HepG2 (cell line): Measurements from ENCODE around the gene FAM83F. TPM values are rescaled to one million over a fixed set of nuclear protein-coding genes. Genes with fewer than 3 reads are reported as not detected.
A peak's percentile ranks its signal among the peaks of the same experiment; 100 is the strongest.

Experiments
- ATF3 ChIP-seq: sonication (generic); formaldehyde crosslinking; IDR thresholded peaks from 2 replicates; pipeline ENCODE4 v1.4.0; 2020; ENCODE audit warnings: missing genetic modification reagents
- DR1 ChIP-seq: sonication (generic); formaldehyde crosslinking; IDR thresholded peaks from 2 replicates; pipeline ENCODE4 v1.8.0; 2021; ENCODE audit warnings: mild to moderate bottlenecking, missing genetic modification reagents, inconsistent platforms
- FOXK1 ChIP-seq: sonication (generic); formaldehyde crosslinking; IDR thresholded peaks from 2 replicates; pipeline ENCODE4 v1.4.0; 2020; ENCODE audit warnings: low read depth, missing genetic modification reagents, borderline replicate concordance
- HNF4A ChIP-seq: sonication (generic); formaldehyde crosslinking; IDR thresholded peaks from 2 replicates; pipeline ENCODE4 v1.4.0; 2020; ENCODE audit warnings: missing genetic modification reagents
- HOXA5 ChIP-seq: sonication (generic); formaldehyde crosslinking; IDR thresholded peaks from 2 replicates; pipeline ENCODE4 v1.4.0; 2020; ENCODE audit warnings: missing genetic modification reagents
- IRF1 ChIP-seq: sonication (generic); formaldehyde crosslinking; IDR thresholded peaks from 2 replicates; pipeline ENCODE4 v1.4.0; 2020; ENCODE audit warnings: low read depth, mild to moderate bottlenecking, missing genetic modification reagents
- MLLT10 ChIP-seq: sonication (generic); formaldehyde crosslinking; IDR thresholded peaks from 2 replicates; pipeline ENCODE4 v1.4.0; 2020; ENCODE audit warnings: missing genetic modification reagents
- NFKBIZ ChIP-seq: IDR thresholded peaks from 2 replicates; pipeline ENCODE4 v1.6.1; 2018; ENCODE audit warnings: missing genetic modification reagents, missing compliant biosample characterization
- PLRG1 ChIP-seq: fragments of 450-650 bp; conservative IDR thresholded peaks from 2 replicates; pipeline ENCODE4 v1.6.1; 2016
- SRY ChIP-seq: sonication (generic); formaldehyde crosslinking; IDR thresholded peaks from 2 replicates; pipeline ENCODE4 v1.8.0; 2022; ENCODE audit warnings: mild to moderate bottlenecking, missing genetic modification reagents
- ZBTB43 ChIP-seq: sonication (generic); formaldehyde crosslinking; conservative IDR thresholded peaks from 2 replicates; pipeline ENCODE4 v1.4.0; 2020; ENCODE audit warnings: missing genetic modification reagents
- ZNF138 ChIP-seq: sonication (generic); formaldehyde crosslinking; IDR thresholded peaks from 2 replicates; pipeline ENCODE4 v1.5.0; 2020; ENCODE audit warnings: mild to moderate bottlenecking, low read depth, missing genetic modification reagents
- ZNF331 ChIP-seq: sonication (generic); formaldehyde crosslinking; IDR thresholded peaks from 2 replicates; pipeline ENCODE4 v1.4.0; 2020; ENCODE audit warnings: missing genetic modification reagents
- ZNF33B ChIP-seq: sonication (generic); formaldehyde crosslinking; IDR thresholded peaks from 2 replicates; pipeline ENCODE4 v1.5.1; 2020; ENCODE audit warnings: mild to moderate bottlenecking, missing genetic modification reagents
- ZNF468 ChIP-seq: sonication (generic); formaldehyde crosslinking; IDR thresholded peaks from 2 replicates; pipeline ENCODE4 v1.8.0; 2022; ENCODE audit warnings: mild to moderate bottlenecking, moderate library complexity, missing genetic modification reagents
- ZNF543 ChIP-seq: sonication (generic); formaldehyde crosslinking; IDR thresholded peaks from 2 replicates; pipeline ENCODE4 v1.4.0; 2020; ENCODE audit warnings: mild to moderate bottlenecking, missing genetic modification reagents
- ZNF709 ChIP-seq: sonication (generic); formaldehyde crosslinking; IDR thresholded peaks from 2 replicates; pipeline ENCODE4 v1.5.0; 2020; ENCODE audit warnings: mild to moderate bottlenecking, missing genetic modification reagents
- ZNF777 ChIP-seq: sonication (generic); formaldehyde crosslinking; IDR thresholded peaks from 2 replicates; pipeline ENCODE4 v1.4.0; 2020; ENCODE audit warnings: missing genetic modification reagents
- ZNF788 ChIP-seq: sonication (generic); formaldehyde crosslinking; IDR thresholded peaks from 2 replicates; pipeline ENCODE4 v1.5.0; 2020; ENCODE audit warnings: mild to moderate bottlenecking, missing genetic modification reagents, borderline replicate concordance
- ZNF839 ChIP-seq: sonication (generic); formaldehyde crosslinking; IDR thresholded peaks from 2 replicates; pipeline ENCODE4 v1.4.0; 2020; ENCODE audit warnings: missing genetic modification reagents, mild to moderate bottlenecking, borderline replicate concordance
- ZNF878 ChIP-seq: sonication (generic); formaldehyde crosslinking; IDR thresholded peaks from 2 replicates; pipeline ENCODE4 v1.8.1; 2023; ENCODE audit warnings: mild to moderate bottlenecking, missing genetic modification reagents, moderate library complexity
- ZSCAN31 ChIP-seq: sonication (generic); formaldehyde crosslinking; IDR thresholded peaks from 2 replicates; pipeline ENCODE4 v1.5.0; 2020; ENCODE audit warnings: low read depth, mild to moderate bottlenecking, missing genetic modification reagents
- polyA plus RNA-seq, 8 experiments: library from polyadenylated mRNA; depleted of rRNA in 3 of 8; stranded (reverse) in 7 of 8; unstranded in 1 of 8; fragments of >200 nt; fragmentation: Illumina TruSeq in 4 of 8; extraction: Trizol in 4 of 8; gene quantifications; 2 replicates each; pipeline versions ENCODE4 v1.2.1 to v1.2.3, GENCODE V29; 2011 to 2016; ENCODE audit warnings: low read depth in 4 of 8, missing spikeins in 1 of 8, mixed read lengths in 1 of 8; ENCODE audit not compliant: insufficient read depth in 1 of 8
- total RNA-seq, 5 experiments: library from RNA; depleted of rRNA; stranded (reverse); fragments of >200 nt; fragmentation: Illumina TruSeq; extraction: Trizol; gene quantifications; 2 replicates each; pipeline ENCODE4 v1.2.3, GENCODE V29; 2016; ENCODE audit warnings: low read depth in 1 of 5
- TF ChIP-seq, protein P1 (sequence below): sonication (generic); formaldehyde crosslinking; conservative IDR thresholded peaks from 2 replicates; pipeline ENCODE4 v1.8.1; 2023; ENCODE audit warnings: missing genetic modification reagents
- TF ChIP-seq, protein P2 (sequence below): sonication (generic); formaldehyde crosslinking; IDR thresholded peaks from 2 replicates; pipeline ENCODE4 v1.8.0; 2022; ENCODE audit warnings: missing genetic modification reagents, mild to moderate bottlenecking, moderate library complexity, borderline replicate concordance

Gene FAM83F
- total and polyA plus RNA-seq, 2 of the 13 experiments (the other 11 are each of a cell fraction or from before 2014, with no cell fraction given): not detected

- TF ChIP-seq SRY (CRISPR knock-in tag) (peak; percentile 89), IRF1 (CRISPR knock-in tag) (no peak), DR1 (no peak), ZNF788 (peak; percentile 66; the same call in 1 of the 2 replicates), ZNF331 (CRISPR knock-in tag) (no peak), HNF4A (CRISPR knock-in tag) (no peak), ZNF543 (CRISPR knock-in tag) (no peak), ZNF468 (CRISPR knock-in tag) (no peak), PLRG1 (no peak), ZNF709 (CRISPR knock-in tag) (peak; percentile 76; the same call in 1 of the 2 replicates), ZSCAN31 (CRISPR knock-in tag) (peak; percentile 56; the same call in 1 of the 2 replicates), MLLT10 (CRISPR knock-in tag) (no peak), NFKBIZ (no peak), ZNF878 (CRISPR knock-in tag) (no peak), ZBTB43 (CRISPR knock-in tag) (no peak), ZNF138 (CRISPR knock-in tag) (peak; percentile 62; the same call in 1 of the 2 replicates), ATF3 (no peak), ZNF33B (CRISPR knock-in tag) (0 out of 2 replicates have a peak, but pooled peaks have one; percentile 19), HOXA5 (CRISPR knock-in tag) (no peak), ZNF839 (CRISPR knock-in tag) (no peak), FOXK1 (CRISPR knock-in tag) (no peak), ZNF777 (CRISPR knock-in tag) (peak; percentile 96)
- TF ChIP-seq, protein P1, sequence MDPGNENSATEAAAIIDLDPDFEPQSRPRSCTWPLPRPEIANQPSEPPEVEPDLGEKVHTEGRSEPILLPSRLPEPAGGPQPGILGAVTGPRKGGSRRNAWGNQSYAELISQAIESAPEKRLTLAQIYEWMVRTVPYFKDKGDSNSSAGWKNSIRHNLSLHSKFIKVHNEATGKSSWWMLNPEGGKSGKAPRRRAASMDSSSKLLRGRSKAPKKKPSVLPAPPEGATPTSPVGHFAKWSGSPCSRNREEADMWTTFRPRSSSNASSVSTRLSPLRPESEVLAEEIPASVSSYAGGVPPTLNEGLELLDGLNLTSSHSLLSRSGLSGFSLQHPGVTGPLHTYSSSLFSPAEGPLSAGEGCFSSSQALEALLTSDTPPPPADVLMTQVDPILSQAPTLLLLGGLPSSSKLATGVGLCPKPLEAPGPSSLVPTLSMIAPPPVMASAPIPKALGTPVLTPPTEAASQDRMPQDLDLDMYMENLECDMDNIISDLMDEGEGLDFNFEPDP: 0 out of 2 replicates have a peak, but pooled peaks have one; percentile 62
- TF ChIP-seq, protein P2, sequence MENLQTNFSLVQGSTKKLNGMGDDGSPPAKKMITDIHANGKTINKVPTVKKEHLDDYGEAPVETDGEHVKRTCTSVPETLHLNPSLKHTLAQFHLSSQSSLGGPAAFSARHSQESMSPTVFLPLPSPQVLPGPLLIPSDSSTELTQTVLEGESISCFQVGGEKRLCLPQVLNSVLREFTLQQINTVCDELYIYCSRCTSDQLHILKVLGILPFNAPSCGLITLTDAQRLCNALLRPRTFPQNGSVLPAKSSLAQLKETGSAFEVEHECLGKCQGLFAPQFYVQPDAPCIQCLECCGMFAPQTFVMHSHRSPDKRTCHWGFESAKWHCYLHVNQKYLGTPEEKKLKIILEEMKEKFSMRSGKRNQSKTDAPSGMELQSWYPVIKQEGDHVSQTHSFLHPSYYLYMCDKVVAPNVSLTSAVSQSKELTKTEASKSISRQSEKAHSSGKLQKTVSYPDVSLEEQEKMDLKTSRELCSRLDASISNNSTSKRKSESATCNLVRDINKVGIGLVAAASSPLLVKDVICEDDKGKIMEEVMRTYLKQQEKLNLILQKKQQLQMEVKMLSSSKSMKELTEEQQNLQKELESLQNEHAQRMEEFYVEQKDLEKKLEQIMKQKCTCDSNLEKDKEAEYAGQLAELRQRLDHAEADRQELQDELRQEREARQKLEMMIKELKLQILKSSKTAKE (CRISPR knock-in tag): no peak
These were observed 50.4 kb downstream of the FAM83F start (continued) for GRCh38 chr22:40044870-40045834.
